Liver (tissue), 9 donors: ENCODE data around the gene ZNF273. TPM values are rescaled to one million over a fixed set of nuclear protein-coding genes. Genes with fewer than 3 reads are reported as not detected.
A peak's percentile ranks its signal among the peaks of the same experiment; 100 is the strongest.

Experiments used
- DNase-seq: peaks from one replicate; pipeline ENCODE4 v3.0.0-alpha.2; 2017; ENCODE audit warnings: low spot score
- H3K27ac ChIP-seq, 2 donors: one replicate each; pipeline ENCODE4 v1.7.0; 2013; ENCODE audit warnings: inconsistent platforms in 2 of 2, low read length in 2 of 2, control low read depth in 1 of 2, low read depth in 1 of 2, mild to moderate bottlenecking in 1 of 2
- H3K27me3 ChIP-seq, 4 donors: one replicate each; pipeline versions ENCODE4 v1.6.1 to v1.7.0; 2013; ENCODE audit warnings: low read length in 3 of 4, inconsistent platforms in 1 of 4, mild to moderate bottlenecking in 1 of 4, moderate library complexity in 1 of 4; ENCODE audit not compliant: control insufficient read depth in 4 of 4, insufficient read depth in 4 of 4
- H3K36me3 ChIP-seq, 4 donors: one replicate each; pipeline versions ENCODE4 v1.6.1 to v1.7.0; 2013; ENCODE audit warnings: low read length in 3 of 4, mild to moderate bottlenecking in 3 of 4, low read depth in 1 of 4, moderate library complexity in 1 of 4; ENCODE audit not compliant: control insufficient read depth in 4 of 4, insufficient read depth in 3 of 4
- H3K4me1 ChIP-seq, 4 donors: one replicate each; pipeline versions ENCODE4 v1.6.1 to v1.7.0; 2013; ENCODE audit warnings: low read length in 3 of 4, mild to moderate bottlenecking in 3 of 4, moderate library complexity in 1 of 4; ENCODE audit not compliant: control insufficient read depth in 4 of 4, insufficient read depth in 4 of 4
- H3K4me3 ChIP-seq, 3 donors: one replicate each; pipeline versions ENCODE4 v1.6.1 to v1.7.0; 2013; ENCODE audit warnings: low read length in 3 of 3, control low read depth in 1 of 3, low read depth in 1 of 3, mild to moderate bottlenecking in 1 of 3
- H3K9ac ChIP-seq, 2 donors: one replicate each; pipeline ENCODE4 v1.7.0; 2013; ENCODE audit warnings: low read length in 2 of 2, mild to moderate bottlenecking in 2 of 2, moderate library complexity in 2 of 2, control low read depth in 1 of 2, low read depth in 1 of 2
- H3K9me3 ChIP-seq, 4 donors: one replicate each; pipeline versions ENCODE4 v1.6.1 to v1.7.0; 2013; ENCODE audit warnings: low read length in 3 of 4; ENCODE audit not compliant: control insufficient read depth in 4 of 4
- ATF3 ChIP-seq: IDR thresholded peaks from 2 replicates; pipeline ENCODE4 v1.6.1; 2016; ENCODE audit warnings: antibody characterized with exemption
- EGR1 ChIP-seq, 2 donors: IDR thresholded peaks; 2 replicates each; pipeline ENCODE4 v1.6.1; 2016 to 2018; ENCODE audit warnings: antibody characterized with exemption in 2 of 2, low read depth in 2 of 2
- FOXA1 ChIP-seq: IDR thresholded peaks from 2 replicates; pipeline ENCODE4 v1.6.1; 2016; ENCODE audit warnings: antibody characterized with exemption
- FOXA2 ChIP-seq: IDR thresholded peaks from 2 replicates; pipeline ENCODE4 v1.6.1; 2016; ENCODE audit warnings: antibody characterized with exemption
- GABPA ChIP-seq, 2 donors: IDR thresholded peaks in 1 of 2; conservative IDR thresholded peaks in 1 of 2; 2 replicates each; pipeline ENCODE4 v1.6.1; 2016; ENCODE audit warnings: antibody characterized with exemption in 2 of 2, mild to moderate bottlenecking in 1 of 2, moderate library complexity in 1 of 2
- HNF4A ChIP-seq, 2 donors: conservative IDR thresholded peaks; 2 replicates each; pipeline ENCODE4 v1.6.1; 2016; ENCODE audit warnings: antibody characterized with exemption in 2 of 2, mild to moderate bottlenecking in 2 of 2
- HNF4G ChIP-seq: IDR thresholded peaks from 2 replicates; pipeline ENCODE4 v1.6.1; 2016; ENCODE audit warnings: antibody characterized with exemption
- JUND ChIP-seq, 2 donors: IDR thresholded peaks; 2 replicates each; pipeline ENCODE4 v1.6.1; 2016; ENCODE audit warnings: antibody characterized with exemption in 2 of 2
- MAX ChIP-seq: IDR thresholded peaks from 2 replicates; pipeline ENCODE4 v1.6.1; 2016; ENCODE audit warnings: antibody characterized with exemption
- NR2F2 ChIP-seq: IDR thresholded peaks from 2 replicates; pipeline ENCODE4 v1.6.1; 2016; ENCODE audit warnings: antibody characterized with exemption
- RAD21 ChIP-seq, 2 donors: IDR thresholded peaks; 2 replicates each; pipeline ENCODE4 v1.6.1; 2016; ENCODE audit warnings: antibody characterized with exemption in 2 of 2, mild to moderate bottlenecking in 2 of 2
- REST ChIP-seq: IDR thresholded peaks from 2 replicates; pipeline ENCODE4 v1.6.1; 2016; ENCODE audit warnings: antibody characterized with exemption, mild to moderate bottlenecking
- RXRA ChIP-seq, 2 donors: IDR thresholded peaks; 2 replicates each; pipeline ENCODE4 v1.6.1; 2017 to 2018; ENCODE audit warnings: antibody characterized with exemption in 2 of 2, mild to moderate bottlenecking in 1 of 2
- SP1 ChIP-seq: IDR thresholded peaks from 2 replicates; pipeline ENCODE4 v1.6.1; 2018; ENCODE audit warnings: antibody characterized with exemption, mild to moderate bottlenecking
- TAF1 ChIP-seq: conservative IDR thresholded peaks from 2 replicates; pipeline ENCODE4 v1.6.1; 2016; ENCODE audit warnings: antibody characterized with exemption, mild to moderate bottlenecking
- YY1 ChIP-seq: IDR thresholded peaks from 2 replicates; pipeline ENCODE4 v1.6.1; 2016; ENCODE audit warnings: antibody characterized with exemption, mild to moderate bottlenecking
- WGBS: extraction: QIAGEN DNeasy Blood & Tissue Kit; methylation state at CpG from one replicate; pipeline ENCODE4 v1.1.7; 2013; 5-methylcytosine and 5-hydroxymethylcytosine counted together
- polyA plus RNA-seq, 2 donors: library from polyadenylated mRNA; stranded (reverse) in 1 of 2; unstranded in 1 of 2; fragments of 200-250 nt in 1 of 2; fragments of >200 nt in 1 of 2; fragmentation: Nextera tagmentation in 1 of 2; extraction: Ambion mirVana in 1 of 2; gene quantifications; one replicate each; pipeline versions ENCODE4 v1.2.1 to v1.2.3, GENCODE V29; 2013 to 2015
- total RNA-seq, 2 donors: library from RNA; depleted of rRNA; stranded (reverse); fragments of >200 nt; gene quantifications; one replicate each; pipeline ENCODE4 v1.2.3, GENCODE V29; 2014
- TF ChIP-seq, protein P1 (sequence below): IDR thresholded peaks from 2 replicates; pipeline ENCODE4 v1.6.1; 2016; ENCODE audit warnings: antibody characterized with exemption
- donor health status: healthy.
- donor health status: healthy.
- donor health status: healthy.
- donor health status: healthy.
- donor health status: healthy.

Gene ZNF273
- total and polyA plus RNA-seq, 4 donors = 0.43 to 14.9 (median 0.73) TPM

DNA sequence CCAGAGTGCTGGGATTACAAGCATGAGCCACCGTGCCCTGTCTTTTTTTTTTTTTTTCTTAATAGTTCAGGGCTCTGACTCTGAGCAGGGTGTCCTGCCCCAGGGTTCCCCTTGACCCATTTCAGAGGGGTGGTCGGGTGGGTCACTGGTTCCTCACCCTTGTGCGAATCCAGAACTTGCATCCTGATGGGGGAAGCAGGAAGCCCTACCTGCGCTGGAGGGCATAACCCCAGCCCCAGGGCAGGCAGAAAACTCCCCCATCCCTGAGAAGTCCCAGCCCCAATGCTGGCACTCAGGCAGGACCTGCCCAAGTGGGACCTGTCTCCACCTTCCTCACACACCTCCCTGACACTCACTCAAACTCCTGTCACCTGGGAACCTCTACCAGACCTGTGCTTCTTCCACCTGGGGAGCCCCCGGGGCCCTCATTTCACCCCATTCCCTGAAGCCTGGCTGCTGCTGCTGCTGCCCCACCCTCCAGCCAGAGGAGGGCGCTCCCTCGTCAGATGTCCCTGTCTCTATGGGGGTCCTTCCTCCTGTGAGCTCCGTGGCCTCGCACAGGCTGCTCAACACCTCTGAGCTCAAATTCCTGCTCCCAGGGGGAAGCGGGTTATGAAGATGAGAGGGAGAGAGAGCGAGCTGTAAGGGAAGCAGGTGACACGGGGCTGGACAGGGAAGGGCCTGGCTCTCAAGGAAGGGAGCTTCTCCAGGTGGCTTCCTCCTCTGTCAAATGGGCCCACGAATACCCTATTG, 15.1 kb upstream of the ZNF273 start:
- Histone ChIP-seq H3K36me3 (no peaks in the 10 kb centered on the region), H3K4me3 (peak overlapping the region in 2 of 3 donors; percentile 5 to 41), H3K27me3 (peaks cover 0 to 5% (median 1%) of the 10 kb centered on the region in 4 donors), H3K9ac (no peak overlapping the region), H3K4me1 (peaks cover 4 to 14% (median 13%) of the 10 kb centered on the region in 4 donors), H3K27ac (no peak overlapping the region), H3K9me3 (peaks cover 0 to 14% (median 4%) of the 10 kb centered on the region in 4 donors)
- TF ChIP-seq RAD21 (IDR thresholded peaks at IDR 0.05) (peak in 1 of 2 donors; percentile 19), EGR1 (IDR thresholded peaks at IDR 0.05; ENCODE audit: low read depth in 2 of 2) (no peak)
- WGBS = 17% methylated on average over 13 of the region's 13 CpGs
- DNase-seq = peak; percentile 83

GRCh38 chr7:64888561-64888900, 14.5 kb upstream of the ZNF273 start:
- Histone ChIP-seq H3K9ac (no peak overlapping the region), H3K4me3 (peak overlapping the region; percentile 12 to 54 (median 41)), H3K27ac (no peak overlapping the region), H3K27me3 (peaks cover 0 to 5% (median 1%) of the 10 kb centered on the region in 4 donors), H3K9me3 (peaks cover 0 to 9% (median 3%) of the 10 kb centered on the region in 4 donors), H3K4me1 (peaks cover 4 to 14% (median 13%) of the 10 kb centered on the region in 4 donors), H3K36me3 (no peaks in the 10 kb centered on the region)
- DNase-seq = no peak
- 5% methylated on average over 17 of the region's 17 CpGs for WGBS
- TF ChIP-seq FOXA2 (no peak), RAD21 (IDR thresholded peaks at IDR 0.05) (no peak), MAX (no peak)

GRCh38 chr7:64888901-64889685, 14.0 kb upstream of the ZNF273 start:
- Histone ChIP-seq H3K27ac (no peak overlapping the region), H3K27me3 (peaks cover 0 to 5% (median 1%) of the 10 kb centered on the region in 4 donors), H3K4me3 (peak overlapping the region; percentile 12 to 54 (median 41)), H3K9me3 (peaks cover 0 to 3% (median 0%) of the 10 kb centered on the region in 4 donors), H3K4me1 (peaks cover 4 to 14% (median 13%) of the 10 kb centered on the region in 4 donors), H3K36me3 (no peaks in the 10 kb centered on the region), H3K9ac (no peak overlapping the region)
- WGBS = 3% methylated on average over 60 of the region's 60 CpGs
- TF ChIP-seq NR2F2 (no peak), RXRA (IDR thresholded peaks at IDR 0.05) (no peak), HNF4A (conservative IDR thresholded peaks at IDR 0.05) (no peak), FOXA2 (no peak), REST (no peak), JUND (IDR thresholded peaks at IDR 0.05) (no peak), GABPA (IDR thresholded peaks at IDR 0.05 in 1 of 2, conservative IDR thresholded peaks at IDR 0.05 in 1 of 2) (no peak), SP1 (no peak), YY1 (no peak), TAF1 (no peak), FOXA1 (no peak), ATF3 (no peak), MAX (no peak), HNF4G (no peak)
- TF ChIP-seq, protein P1, sequence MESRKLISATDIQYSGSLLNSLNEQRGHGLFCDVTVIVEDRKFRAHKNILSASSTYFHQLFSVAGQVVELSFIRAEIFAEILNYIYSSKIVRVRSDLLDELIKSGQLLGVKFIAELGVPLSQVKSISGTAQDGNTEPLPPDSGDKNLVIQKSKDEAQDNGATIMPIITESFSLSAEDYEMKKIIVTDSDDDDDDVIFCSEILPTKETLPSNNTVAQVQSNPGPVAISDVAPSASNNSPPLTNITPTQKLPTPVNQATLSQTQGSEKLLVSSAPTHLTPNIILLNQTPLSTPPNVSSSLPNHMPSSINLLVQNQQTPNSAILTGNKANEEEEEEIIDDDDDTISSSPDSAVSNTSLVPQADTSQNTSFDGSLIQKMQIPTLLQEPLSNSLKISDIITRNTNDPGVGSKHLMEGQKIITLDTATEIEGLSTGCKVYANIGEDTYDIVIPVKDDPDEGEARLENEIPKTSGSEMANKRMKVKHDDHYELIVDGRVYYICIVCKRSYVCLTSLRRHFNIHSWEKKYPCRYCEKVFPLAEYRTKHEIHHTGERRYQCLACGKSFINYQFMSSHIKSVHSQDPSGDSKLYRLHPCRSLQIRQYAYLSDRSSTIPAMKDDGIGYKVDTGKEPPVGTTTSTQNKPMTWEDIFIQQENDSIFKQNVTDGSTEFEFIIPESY = no peak
- peak; percentile 61 for DNase-seq
